Hematopoietic multipotent progenitor cell treated with erythropoietin and hydrocortisone succinate and interleukin-3 and kit ligand, for 8 days (in vitro differentiated cells): Measurements from ENCODE around the gene VN1R4.
"Not testable (repeated sequence)": the region's sequence is repeated elsewhere in the genome, so short reads cannot be mapped to it uniquely, and the experiment has no call there.

Source experiments
- DNase-seq: peaks from one replicate; pipeline ENCODE4 v3.0.0-alpha.2; 2015

The VN1R4 gene, protein sequence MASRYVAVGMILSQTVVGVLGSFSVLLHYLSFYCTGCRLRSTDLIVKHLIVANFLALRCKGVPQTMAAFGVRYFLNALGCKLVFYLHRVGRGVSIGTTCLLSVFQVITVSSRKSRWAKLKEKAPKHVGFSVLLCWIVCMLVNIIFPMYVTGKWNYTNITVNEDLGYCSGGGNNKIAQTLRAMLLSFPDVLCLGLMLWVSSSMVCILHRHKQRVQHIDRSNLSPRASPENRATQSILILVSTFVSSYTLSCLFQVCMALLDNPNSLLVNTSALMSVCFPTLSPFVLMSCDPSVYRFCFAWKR

DNA sequence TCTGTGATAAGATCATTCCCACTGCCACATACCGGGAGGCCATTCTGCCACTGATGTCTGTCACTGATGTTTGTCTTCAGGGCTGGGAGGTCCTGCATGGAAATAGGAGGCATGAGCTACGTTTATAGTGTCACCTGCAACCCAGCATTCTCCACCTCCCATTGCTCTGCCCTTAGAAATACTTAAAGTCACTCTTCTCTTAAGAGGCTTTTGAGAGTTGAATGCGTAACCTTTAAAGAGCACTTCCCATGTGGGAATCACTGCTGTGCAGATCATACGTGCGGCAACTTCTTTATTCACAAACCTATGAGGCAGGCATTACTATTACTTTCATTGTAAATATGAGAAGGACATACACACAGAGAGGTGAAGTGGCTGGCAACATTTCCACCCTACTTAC is at the start of gene VN1R4:
TSS of gene VN1R4 (minus strand) at position 101 of the 400 bp plus-strand sequence. CDS start at position 43, 58 bp downstream.
- not testable (repeated sequence) for DNase-seq

DNA sequence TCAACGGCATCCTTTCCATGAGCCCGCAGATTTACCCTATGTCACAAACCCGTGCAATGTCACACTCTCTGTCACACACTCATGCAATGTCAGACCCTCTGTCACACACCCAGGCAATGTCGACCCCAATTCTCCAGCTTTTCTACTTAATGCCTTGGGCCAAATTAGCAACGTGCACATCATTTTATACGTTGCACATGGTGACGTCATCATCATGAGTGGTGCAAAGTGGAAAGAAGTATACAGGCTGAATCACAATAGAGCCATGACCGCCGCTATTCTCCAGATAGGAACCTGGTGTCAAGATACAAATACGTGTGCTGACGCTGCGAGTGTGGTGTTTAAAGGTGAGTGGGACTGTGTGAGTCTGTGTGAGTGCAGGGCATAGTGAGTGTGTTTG is 44.4 kb upstream of the VN1R4 start:
- DNase-seq, result no peak

DNA sequence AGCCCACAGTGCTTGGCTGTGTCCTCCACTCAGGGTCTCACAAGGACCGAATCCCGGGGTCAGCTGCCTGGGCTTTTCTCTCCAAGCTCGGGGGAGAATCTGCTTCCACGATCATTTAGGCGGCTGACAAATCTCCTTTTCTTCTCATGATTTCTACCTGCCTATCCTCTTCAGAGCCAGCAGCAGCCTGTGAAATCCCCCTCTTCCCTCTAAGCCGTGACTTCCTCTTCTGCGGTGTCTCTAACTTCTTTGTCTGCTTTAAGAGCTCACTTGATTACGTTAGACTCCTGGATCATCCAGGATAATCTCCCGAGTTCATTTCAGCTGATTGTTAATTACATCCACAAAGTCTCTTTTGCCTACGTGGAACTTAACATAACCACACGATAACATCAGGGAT is 43.5 kb upstream of the VN1R4 start:
- no peak for DNase-seq

DNA sequence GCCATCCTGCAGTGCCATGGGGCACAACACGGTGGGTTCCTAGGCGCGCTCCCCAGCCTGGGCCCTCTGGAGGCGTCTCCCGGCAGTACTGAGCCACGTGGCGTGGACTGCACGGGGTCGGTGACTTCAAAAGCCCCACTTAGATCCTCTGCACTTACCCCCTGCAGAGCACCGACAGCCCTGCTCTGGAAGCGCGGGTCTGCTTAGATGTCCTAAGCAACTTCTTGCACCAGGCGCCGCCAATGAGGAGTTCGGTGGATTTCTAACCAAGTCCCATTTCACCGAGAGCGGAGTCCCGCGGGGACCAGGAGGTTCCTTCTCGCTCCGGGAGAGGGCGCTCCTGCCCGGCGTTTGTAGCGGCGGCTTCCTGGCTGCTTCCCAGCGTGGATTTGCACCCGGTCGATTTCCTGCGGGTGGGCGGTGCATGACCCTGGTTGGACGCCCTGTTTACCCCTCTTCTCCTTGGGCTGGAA is 40.9 kb upstream of the VN1R4 start:
- DNase-seq, result peak; percentile 1

DNA sequence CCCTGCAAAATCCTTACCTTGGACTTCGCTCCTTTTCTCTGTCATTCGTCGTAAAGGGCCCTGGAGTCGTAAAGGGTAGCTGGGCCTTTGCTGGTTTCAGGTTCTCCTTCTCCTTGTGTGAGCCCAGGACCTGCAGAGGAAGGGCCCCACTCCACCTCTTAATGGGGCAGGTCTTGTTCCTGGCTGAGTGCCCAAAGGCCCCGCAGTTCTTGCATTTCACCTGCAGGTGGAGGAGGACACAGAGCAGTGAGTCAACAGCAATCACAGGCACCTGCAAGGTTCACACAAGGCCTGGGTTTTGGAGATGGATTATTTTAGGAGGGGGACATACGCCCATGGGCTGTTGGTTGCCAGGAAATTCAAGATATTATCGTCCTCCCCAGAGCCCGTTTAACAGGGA is 33.8 kb upstream of the VN1R4 start:
- not testable (repeated sequence) for DNase-seq

DNA sequence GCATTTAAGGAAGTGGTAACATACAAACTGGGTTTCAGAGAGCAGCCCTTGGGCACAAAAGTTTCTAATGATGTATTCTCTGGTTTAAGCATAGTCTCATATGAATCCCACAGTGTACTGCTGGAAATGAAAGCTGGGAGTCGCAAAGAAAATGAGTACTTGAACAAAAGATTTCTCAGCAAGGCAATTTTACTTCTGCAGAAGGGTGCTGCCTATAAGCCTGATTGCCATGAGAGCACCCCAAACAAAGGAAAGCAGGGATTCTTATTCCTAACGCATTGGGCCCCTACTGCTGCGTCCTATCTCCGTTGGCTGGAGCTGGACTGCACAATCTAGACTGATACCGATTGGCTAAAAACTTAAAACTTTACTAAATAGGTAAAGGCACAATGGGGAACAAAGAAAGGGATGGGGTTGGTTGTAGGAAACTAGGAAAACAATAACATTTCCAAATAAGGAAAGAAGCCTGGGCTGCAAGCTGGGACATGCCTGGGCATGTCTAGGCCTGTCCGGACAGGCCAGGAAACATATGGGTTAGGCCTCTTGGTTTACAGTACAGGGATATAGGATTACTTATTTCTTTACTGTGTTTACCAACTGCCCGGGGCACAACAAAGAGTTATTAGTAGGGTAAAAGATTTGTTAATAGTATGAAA is 27.4 kb upstream of the VN1R4 start:
- DNase-seq, result no peak

DNA sequence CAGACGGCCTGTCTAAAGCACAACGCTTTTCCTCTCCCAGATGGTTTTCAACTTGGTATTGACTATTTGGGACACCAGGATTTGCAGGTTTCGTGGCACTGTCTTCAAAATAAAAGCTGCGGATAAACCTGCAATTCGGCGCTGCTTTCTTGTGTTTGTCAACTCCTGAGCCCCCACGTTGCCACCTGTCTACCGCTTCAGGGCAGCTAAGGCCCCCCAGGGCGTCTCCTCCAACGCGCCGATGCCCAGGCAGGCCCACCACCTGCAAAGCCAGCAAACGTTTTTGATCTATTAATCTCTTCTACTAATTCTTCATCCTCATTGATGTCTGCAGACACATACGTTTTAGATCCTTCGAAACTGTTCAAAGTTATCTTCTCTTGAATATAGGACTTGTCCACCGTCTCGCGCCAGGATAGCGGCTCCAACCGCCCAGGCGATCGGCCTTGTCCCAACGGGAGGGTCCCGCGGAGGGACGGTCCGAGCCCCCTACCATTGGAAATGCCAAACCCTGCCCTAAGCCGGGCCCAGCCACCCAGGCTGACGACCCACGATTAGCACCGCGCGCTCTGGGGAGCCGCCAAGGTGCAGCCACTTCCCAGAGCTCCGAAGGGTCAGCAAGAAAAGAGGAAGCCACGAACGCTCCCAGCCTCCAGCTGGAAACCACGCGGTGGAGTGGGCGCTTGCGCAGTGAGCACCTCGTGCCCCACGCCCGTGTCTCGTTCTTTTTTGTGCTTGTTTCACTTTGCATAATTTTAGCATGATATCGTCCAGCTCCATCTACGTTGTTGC is 23.4 kb upstream of the VN1R4 start:
- DNase-seq, result no peak

DNA sequence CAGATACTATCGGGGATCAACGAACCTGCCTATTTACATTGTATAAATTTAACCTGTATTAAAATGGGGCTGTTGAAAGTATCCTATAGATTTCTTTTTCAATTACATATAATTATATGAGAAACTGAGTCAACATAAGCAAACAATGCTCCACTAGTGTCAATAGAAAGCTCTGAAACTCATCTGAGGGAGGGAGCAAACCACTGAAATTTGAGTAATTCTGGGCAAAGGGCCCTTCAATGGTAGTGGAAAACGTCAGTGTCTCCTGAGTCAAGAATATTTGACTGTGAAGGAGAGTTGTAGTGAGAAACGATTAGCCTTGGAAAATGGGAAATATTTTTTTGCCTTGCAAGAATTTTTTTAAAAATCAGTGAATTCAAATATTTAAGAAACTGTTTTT is 17.6 kb upstream of the VN1R4 start:
- DNase-seq, result no peak

DNA sequence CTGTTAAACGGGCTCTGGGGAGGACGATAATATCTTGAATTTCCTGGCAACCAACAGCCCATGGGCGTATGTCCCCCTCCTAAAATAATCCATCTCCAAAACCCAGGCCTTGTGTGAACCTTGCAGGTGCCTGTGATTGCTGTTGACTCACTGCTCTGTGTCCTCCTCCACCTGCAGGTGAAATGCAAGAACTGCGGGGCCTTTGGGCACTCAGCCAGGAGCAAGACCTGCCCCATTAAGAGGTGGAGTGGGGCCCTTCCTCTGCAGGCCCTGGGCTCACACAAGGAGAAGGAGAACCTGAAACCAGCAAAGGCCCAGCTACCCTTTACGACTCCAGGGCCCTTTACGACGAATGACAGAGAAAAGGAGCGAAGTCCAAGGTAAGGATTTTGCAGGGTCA is 14.4 kb upstream of the VN1R4 start:
- DNase-seq, result not testable (repeated sequence)

DNA sequence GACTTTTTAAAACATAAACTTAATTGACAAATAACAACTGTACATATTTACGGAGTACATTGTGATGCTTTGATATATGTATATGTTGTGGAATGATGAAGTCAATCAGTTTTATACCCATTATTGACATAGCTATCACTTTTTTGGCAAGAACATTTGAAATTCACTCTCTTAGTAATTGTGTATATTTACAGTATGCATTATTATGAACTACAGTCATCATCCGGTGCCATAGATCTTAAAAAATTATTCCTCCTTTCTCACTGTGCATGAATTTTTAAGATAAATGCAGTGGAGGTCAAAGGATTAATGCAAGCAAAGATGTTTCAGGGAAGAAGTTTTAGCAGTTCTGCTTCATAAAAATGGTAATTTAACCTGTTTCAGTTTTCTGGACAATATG is 8.0 kb upstream of the VN1R4 start:
- no peak for DNase-seq

DNA sequence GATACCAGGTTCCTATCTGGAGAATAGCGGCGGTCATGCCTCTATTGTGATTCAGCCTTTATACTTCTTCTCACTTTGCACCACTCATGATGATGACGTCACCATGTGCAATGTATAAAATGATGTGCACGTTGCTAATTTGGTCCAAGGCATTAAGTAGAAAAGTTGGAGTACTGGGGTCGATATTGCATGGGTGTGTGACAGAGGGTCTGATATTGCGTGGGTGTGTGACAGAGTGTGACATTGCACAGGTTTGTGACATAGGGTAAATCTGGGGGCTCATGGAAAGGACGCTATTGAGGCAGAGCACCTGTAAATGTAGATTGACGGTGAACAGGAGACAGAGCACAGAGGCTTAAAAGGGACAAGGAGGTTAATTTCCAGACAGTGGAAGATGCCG is 4.5 kb upstream of the VN1R4 start:
- no peak for DNase-seq

DNA sequence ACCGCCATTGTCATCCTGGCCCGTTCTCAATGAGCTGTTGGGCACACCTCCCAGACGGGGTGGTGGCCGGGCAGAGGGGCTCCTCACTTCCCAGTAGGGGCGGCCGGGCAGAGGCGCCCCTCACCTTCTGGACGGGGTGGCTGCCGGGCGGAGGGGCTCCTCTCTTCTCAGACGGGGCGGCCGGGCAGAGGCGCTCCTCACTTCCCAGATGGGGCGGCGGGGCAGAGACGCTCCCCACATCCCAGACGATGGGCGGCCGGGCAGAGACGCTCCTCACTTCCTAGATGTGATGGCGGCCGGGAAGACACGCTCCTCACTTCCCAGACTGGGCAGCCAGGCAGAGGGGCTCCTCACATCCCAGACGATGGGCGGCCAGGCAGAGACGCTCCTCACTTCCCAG is 2.3 kb upstream of the VN1R4 start:
- DNase-seq, result not testable (repeated sequence)

DNA sequence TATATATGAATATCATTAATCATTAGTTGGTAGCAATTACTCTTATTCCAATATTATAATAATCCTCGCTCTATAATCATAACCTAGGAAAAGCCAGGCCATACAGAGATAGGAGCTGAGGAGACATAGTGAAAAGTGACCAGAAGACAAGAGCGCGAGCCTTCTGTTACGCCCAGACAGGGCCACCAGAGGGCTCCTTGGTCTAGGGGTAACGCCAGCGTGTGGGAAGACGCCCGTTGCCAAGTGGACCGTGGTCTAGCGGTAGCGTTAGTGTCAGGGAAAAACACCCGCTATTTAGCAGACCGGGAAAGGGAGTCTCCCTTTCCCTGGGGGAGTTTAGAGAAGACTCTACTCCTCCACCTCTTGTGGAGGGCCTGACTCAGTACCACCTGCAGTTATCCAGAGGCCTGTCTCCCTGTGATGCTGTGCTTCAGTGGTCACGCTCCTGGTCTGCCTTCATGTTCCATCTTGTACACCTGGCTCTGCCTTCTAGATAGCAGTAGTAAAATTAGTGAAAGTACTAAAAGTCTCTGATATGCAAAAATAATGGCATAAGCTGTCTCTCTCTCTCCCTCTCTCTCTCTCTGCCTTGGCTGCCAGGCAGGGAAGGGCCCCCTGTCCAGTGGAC is 9.7 kb downstream of the VN1R4 start, which contains the start of gene VN1R2:
TSS of gene VN1R2 (plus strand) at position 578 of the 628 bp plus-strand sequence. CDS start 84 bp downstream, outside the sequence.
- not testable (repeated sequence) for DNase-seq

DNA sequence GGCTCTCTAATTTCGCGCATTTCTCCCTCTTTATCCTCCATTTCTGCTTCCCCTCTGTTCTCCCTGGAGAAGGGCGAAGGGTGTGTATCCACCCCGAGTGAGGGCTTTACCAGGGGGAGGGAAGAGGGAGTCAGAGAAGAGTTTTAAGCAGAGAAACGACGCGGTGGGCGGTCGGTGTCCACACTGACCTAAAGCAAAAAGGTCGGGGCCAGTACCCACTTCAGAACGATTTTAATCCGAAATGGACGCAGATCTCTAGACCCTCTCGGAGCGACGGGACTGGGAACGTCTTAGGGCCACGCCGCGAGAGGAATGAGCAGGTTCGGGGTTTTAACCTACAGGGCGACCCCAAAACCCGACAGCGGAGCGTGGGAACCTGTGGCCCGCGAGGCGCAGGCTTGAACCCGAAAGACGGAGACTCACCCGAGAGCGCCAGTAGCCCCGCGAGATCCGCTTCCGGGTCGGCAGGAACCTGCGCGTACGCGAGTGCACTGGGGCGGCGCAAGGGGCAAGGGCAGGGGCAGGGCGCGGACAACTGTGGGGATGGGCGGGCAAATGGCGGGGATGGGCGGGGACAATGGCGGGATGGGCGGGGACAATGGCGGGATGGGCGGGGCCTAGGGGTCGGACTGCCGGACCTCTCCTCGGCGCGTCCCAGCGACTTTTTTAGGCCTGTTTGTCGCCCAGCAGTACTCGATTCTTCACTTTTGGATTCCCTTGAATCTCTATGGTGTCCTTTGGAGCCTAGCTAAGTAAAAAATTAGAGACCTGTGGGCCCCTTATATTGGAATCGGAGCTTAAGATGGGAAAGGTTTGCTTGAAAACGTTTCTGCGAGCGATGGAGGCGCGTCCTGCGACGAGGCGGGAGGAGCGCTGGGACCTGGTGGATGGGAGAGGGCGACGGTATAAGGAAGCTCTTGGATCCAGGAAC is 12.8 kb downstream of the VN1R4 start, which contains the start of gene ZNF677:
TSS of gene ZNF677 (minus strand) at position 463 of the 931 bp plus-strand sequence. CDS start 3,323 bp downstream, outside the sequence.
- DNase-seq, result peak; percentile 84

DNA sequence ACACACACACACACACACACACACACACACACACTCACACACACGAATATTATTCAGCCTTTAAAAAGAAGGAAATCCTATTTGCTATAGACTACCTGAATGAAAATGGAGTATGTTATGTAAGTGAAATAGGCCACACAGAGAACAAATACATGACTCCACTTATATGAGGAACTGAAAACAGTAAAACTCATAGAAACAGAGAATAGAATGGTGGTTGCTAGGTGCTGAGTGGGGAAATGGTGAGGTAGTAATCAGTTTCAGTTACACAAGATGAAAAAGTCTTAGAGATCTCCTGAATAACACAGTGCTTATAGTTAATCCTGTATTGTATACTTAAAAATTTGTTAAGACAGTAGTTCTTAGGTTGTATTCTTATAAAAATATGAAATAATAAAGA is 21.0 kb downstream of the VN1R4 start:
- no peak for DNase-seq

DNA sequence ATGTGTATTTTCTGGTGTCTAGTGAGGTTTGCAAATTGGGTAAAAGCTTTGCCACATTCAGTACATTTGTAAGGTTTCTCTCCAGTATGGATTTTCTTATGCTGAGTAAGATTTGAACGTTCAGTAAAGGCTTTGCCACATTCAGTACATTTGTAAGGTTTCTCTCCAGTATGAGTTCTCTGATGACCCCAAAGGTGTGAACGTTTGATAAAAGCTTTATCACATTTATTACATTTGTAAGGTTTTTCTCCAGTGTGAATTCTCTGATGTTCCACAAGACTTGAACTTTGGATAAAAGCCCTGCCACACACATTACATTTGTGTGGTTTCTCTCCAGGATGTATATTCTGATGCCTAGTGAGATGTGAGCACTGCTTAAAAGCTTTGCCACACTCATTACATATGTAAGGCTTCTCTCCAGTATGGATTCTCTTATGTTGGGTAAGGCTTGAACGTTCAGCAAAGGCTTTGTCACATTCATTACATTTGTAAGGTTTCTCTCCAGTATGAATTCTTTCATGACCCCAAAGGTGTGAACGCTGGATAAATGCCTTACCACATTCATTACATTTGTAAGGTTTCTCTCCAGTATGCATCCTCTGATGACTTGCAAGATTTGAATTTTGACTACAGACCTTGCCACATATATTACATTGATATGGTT is 30.3 kb downstream of the VN1R4 start:
- no peak for DNase-seq

DNA sequence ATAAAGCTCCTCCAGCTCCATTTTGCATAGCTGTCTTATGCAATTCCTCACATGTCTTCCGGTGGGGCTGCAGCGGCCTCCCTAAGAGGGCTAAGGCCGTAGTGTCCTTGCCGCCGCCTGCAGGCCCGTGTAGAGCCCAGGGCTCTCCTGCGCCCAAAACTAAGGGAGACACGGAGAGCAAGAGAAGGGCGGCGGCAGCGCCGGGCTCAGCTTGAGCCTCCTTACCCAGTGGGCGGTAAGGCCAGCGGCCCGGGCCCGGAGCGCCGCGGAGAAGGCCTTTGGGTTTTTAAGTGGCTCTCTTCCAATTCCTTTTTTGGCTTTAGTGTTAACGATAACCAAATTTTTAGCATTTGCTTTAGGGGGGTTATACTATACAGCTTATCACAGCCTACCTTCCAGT is 42.9 kb downstream of the VN1R4 start:
- no peak for DNase-seq

DNA sequence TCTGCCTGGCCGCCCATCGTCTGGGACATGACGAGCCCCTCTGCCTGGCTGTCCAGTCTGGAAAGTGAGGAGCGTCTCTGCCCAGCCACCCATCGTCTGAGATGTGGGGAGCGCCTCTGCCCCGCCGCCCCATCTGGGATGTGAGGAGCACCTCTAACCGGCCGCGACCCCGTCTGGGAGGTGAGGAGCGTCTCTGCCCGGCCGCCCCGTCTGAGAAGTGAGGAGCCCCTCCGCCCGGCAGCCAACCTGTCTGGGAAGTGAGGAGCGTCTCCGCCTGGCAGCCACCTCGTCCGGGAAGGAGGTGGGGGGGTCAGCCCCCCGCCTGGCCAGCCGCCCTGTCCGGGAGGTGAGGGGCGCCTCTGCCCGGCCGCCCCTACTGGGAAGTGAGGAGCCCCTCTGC is 44.8 kb downstream of the VN1R4 start:
- DNase-seq, result not testable (repeated sequence)
